ENCODE data around the gene PIAS1. TPM values are rescaled to one million over a fixed set of nuclear protein-coding genes. Genes with fewer than 3 reads are reported as not detected.

Gene PIAS1
- total and polyA plus RNA-seq, 9 of the 15 experiments (the other 6 are each of a cell fraction or from before 2014, with no cell fraction given) = 18.0 to 59.1 (median 28.5) TPM

DNA sequence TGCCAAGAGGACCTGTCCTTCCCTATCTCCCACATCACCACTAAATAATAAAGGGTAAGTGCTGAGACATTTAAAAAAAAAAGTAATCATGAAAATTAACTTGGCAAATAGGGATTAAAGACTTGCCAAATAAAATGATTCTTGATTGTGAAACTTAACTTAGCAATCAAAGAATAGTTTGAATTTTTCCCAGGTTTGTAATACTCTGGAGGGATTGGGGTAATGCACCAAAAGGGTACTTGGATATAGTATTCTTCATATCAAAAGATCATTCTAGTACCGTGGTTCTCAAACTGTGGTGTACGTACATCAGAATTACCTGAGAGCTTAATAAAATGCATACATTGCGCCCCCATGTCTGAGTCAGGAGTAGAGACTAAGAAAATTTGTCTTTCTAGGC is 122.5 kb downstream of the PIAS1 start:
- in situ Hi-C loops (cut with MboI) = no loop called here
- TF ChIP-seq ZNF121 (CRISPR knock-in tag; conservative IDR thresholded peaks at IDR 0.05) = no peak
- TF ChIP-seq ZNF347 (CRISPR knock-in tag; IDR thresholded peaks at IDR 0.05; ENCODE audit: low read depth) = no peak
- TF ChIP-seq, protein P1, sequence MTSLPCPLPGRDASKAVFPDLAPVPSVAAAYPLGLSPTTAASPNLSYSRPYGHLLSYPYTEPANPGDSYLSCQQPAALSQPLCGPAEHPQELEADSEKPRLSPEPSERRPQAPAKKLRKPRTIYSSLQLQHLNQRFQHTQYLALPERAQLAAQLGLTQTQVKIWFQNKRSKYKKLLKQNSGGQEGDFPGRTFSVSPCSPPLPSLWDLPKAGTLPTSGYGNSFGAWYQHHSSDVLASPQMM (CRISPR knock-in tag; IDR thresholded peaks at IDR 0.05) = no peak
- no peak for TF ChIP-seq HSF4 (CRISPR knock-in tag; IDR thresholded peaks at IDR 0.05; ENCODE audit: borderline replicate concordance)
- no peak for TF ChIP-seq EP400 (IDR thresholded peaks at IDR 0.05)
- TF ChIP-seq SNIP1 (IDR thresholded peaks at IDR 0.05; ENCODE audit: low read depth) = no peak
- TF ChIP-seq, protein P2, sequence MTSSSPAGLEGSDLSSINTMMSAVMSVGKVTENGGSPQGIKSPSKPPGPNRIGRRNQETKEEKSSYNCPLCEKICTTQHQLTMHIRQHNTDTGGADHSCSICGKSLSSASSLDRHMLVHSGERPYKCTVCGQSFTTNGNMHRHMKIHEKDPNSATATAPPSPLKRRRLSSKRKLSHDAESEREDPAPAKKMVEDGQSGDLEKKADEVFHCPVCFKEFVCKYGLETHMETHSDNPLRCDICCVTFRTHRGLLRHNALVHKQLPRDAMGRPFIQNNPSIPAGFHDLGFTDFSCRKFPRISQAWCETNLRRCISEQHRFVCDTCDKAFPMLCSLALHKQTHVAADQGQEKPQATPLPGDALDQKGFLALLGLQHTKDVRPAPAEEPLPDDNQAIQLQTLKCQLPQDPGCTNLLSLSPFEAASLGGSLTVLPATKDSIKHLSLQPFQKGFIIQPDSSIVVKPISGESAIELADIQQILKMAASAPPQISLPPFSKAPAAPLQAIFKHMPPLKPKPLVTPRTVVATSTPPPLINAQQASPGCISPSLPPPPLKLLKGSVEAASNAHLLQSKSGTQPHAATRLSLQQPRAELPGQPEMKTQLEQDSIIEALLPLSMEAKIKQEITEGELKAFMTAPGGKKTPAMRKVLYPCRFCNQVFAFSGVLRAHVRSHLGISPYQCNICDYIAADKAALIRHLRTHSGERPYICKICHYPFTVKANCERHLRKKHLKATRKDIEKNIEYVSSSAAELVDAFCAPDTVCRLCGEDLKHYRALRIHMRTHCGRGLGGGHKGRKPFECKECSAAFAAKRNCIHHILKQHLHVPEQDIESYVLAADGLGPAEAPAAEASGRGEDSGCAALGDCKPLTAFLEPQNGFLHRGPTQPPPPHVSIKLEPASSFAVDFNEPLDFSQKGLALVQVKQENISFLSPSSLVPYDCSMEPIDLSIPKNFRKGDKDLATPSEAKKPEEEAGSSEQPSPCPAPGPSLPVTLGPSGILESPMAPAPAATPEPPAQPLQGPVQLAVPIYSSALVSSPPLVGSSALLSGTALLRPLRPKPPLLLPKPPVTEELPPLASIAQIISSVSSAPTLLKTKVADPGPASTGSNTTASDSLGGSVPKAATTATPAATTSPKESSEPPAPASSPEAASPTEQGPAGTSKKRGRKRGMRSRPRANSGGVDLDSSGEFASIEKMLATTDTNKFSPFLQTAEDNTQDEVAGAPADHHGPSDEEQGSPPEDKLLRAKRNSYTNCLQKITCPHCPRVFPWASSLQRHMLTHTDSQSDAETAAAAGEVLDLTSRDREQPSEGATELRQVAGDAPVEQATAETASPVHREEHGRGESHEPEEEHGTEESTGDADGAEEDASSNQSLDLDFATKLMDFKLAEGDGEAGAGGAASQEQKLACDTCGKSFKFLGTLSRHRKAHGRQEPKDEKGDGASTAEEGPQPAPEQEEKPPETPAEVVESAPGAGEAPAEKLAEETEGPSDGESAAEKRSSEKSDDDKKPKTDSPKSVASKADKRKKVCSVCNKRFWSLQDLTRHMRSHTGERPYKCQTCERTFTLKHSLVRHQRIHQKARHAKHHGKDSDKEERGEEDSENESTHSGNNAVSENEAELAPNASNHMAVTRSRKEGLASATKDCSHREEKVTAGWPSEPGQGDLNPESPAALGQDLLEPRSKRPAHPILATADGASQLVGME (CRISPR knock-in tag; IDR thresholded peaks at IDR 0.05) = no peak
- TF ChIP-seq, protein P3, sequence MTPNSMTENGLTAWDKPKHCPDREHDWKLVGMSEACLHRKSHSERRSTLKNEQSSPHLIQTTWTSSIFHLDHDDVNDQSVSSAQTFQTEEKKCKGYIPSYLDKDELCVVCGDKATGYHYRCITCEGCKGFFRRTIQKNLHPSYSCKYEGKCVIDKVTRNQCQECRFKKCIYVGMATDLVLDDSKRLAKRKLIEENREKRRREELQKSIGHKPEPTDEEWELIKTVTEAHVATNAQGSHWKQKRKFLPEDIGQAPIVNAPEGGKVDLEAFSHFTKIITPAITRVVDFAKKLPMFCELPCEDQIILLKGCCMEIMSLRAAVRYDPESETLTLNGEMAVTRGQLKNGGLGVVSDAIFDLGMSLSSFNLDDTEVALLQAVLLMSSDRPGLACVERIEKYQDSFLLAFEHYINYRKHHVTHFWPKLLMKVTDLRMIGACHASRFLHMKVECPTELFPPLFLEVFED (CRISPR knock-in tag; conservative IDR thresholded peaks at IDR 0.05) = no peak
- TF ChIP-seq, protein P4, sequence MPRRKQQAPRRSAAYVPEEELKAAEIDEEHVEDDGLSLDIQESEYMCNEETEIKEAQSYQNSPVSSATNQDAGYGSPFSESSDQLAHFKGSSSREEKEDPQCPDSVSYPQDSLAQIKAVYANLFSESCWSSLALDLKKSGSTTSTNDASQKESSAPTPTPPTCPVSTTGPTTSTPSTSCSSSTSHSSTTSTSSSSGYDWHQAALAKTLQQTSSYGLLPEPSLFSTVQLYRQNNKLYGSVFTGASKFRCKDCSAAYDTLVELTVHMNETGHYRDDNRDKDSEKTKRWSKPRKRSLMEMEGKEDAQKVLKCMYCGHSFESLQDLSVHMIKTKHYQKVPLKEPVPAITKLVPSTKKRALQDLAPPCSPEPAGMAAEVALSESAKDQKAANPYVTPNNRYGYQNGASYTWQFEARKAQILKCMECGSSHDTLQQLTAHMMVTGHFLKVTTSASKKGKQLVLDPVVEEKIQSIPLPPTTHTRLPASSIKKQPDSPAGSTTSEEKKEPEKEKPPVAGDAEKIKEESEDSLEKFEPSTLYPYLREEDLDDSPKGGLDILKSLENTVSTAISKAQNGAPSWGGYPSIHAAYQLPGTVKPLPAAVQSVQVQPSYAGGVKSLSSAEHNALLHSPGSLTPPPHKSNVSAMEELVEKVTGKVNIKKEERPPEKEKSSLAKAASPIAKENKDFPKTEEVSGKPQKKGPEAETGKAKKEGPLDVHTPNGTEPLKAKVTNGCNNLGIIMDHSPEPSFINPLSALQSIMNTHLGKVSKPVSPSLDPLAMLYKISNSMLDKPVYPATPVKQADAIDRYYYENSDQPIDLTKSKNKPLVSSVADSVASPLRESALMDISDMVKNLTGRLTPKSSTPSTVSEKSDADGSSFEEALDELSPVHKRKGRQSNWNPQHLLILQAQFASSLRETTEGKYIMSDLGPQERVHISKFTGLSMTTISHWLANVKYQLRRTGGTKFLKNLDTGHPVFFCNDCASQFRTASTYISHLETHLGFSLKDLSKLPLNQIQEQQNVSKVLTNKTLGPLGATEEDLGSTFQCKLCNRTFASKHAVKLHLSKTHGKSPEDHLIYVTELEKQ (CRISPR knock-in tag; IDR thresholded peaks at IDR 0.05) = no peak
- TF ChIP-seq, protein P5, sequence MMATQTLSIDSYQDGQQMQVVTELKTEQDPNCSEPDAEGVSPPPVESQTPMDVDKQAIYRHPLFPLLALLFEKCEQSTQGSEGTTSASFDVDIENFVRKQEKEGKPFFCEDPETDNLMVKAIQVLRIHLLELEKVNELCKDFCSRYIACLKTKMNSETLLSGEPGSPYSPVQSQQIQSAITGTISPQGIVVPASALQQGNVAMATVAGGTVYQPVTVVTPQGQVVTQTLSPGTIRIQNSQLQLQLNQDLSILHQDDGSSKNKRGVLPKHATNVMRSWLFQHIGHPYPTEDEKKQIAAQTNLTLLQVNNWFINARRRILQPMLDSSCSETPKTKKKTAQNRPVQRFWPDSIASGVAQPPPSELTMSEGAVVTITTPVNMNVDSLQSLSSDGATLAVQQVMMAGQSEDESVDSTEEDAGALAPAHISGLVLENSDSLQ (IDR thresholded peaks at IDR 0.05) = no peak

More for the DNA sequence above, 122.5 kb downstream of the PIAS1 start:
- BruUV-seq (replicated peaks) = no TSS peak
- ATAC-seq (no peak), DNase-seq (ENCODE audit: extremely low read depth in 1 of 4, low spot score in 3 of 4) (no peak), FAIRE-seq (no peak)
- Histone ChIP-seq H3K36me3 (ENCODE audit: control insufficient read depth, insufficient read depth, low read length) (peaks cover 68% of the 10 kb centered on the region), H3K9me1 (ENCODE audit: control insufficient read depth, insufficient read depth, low read length) (no peaks in the 10 kb centered on the region), H2AFZ (ENCODE audit: low read depth, low read length) (no peak overlapping the region), H3K79me2 (ENCODE audit: control insufficient read depth, insufficient read depth, low read length) (no peaks in the 10 kb centered on the region; the same call in 2 of the 3 replicates), H3K27ac (ENCODE audit: extremely low read depth, low read depth, low read length) (no peak overlapping the region), H3K4me2 (ENCODE audit: insufficient read depth, low read length) (no peak overlapping the region), H3K9ac (ENCODE audit: insufficient read depth in 1 of 2, low read depth in 2 of 2, low read length in 2 of 2) (no peak overlapping the region), H3K27me3 (ENCODE audit: control insufficient read depth in 2 of 2, insufficient read depth in 2 of 2, low read length in 2 of 2) (no peaks in the 10 kb centered on the region), H3K4me1 (replicated peaks in 1 of 2; ENCODE audit: control insufficient read depth in 2 of 2, insufficient read depth in 2 of 2, low read length in 2 of 2) (no peaks in the 10 kb centered on the region), H4K20me1 (replicated peaks; ENCODE audit: control insufficient read depth, insufficient read depth, low read length) (no peaks in the 10 kb centered on the region), H3K9me3 (replicated peaks; ENCODE audit: control insufficient read depth, insufficient read depth, low read depth, low read length) (no peaks in the 10 kb centered on the region), H3K4me3 (no peak overlapping the region)
- 93% methylated on average over 3 of the region's 3 CpGs for WGBS (ENCODE audit: insufficient coverage, low coverage, missing lambda C conversion rate)
- ChIA-PET POLR2A (interaction anchor here (1.6 kb wide), 1 partner anchor 9 kb away, joined by 5 read pairs; no protein-coding TSS in a partner anchor), CTCF (ENCODE audit: low intra/inter-chr PET ratio) (no interaction called here)
- intact Hi-C loops (cut with micrococcal nuclease) = no loop called here

All from K562 (cell line).